Small intestine (tissue), 7 donors: Measurements from ENCODE around the gene BHLHE40. TPM values are rescaled to one million over a fixed set of nuclear protein-coding genes. Genes with fewer than 3 reads are reported as not detected.

Source experiments
- DNase-seq, 2 donors: peaks; one replicate each; pipeline versions ENCODE4 v3.0.0 to v3.0.0-alpha.2; 2013
- FAIRE-seq: peaks from 2 replicates; lab custom pipeline; 2012; peaks lifted over from hg19 to GRCh38; lab: Jason Lieb, UNC
- H3K27ac ChIP-seq, 3 donors: one replicate each; pipeline ENCODE4 v1.5.1; 2013; ENCODE audit warnings: low read length in 2 of 3, mild to moderate bottlenecking in 2 of 3, control low read depth in 1 of 3, inconsistent platforms in 1 of 3, low read depth in 1 of 3, moderate library complexity in 1 of 3
- H3K27me3 ChIP-seq, 3 donors: one replicate each; pipeline ENCODE4 v1.6.1; 2013; ENCODE audit warnings: low read length in 3 of 3, inconsistent platforms in 1 of 3; ENCODE audit not compliant: control insufficient read depth in 3 of 3, insufficient read depth in 3 of 3
- H3K36me3 ChIP-seq, 3 donors: one replicate each; pipeline ENCODE4 v1.6.1; 2013; ENCODE audit warnings: low read length in 3 of 3, inconsistent platforms in 1 of 3, low read depth in 1 of 3, mild to moderate bottlenecking in 1 of 3, moderate library complexity in 1 of 3; ENCODE audit not compliant: control insufficient read depth in 3 of 3, insufficient read depth in 2 of 3
- H3K4me1 ChIP-seq, 3 donors: one replicate each; pipeline ENCODE4 v1.6.1; 2013; ENCODE audit warnings: low read length in 2 of 3, inconsistent platforms in 1 of 3, low read depth in 1 of 3, mild to moderate bottlenecking in 1 of 3, moderate library complexity in 1 of 3; ENCODE audit not compliant: control insufficient read depth in 3 of 3, insufficient read depth in 2 of 3
- H3K4me3 ChIP-seq, 3 donors: one replicate each; pipeline ENCODE4 v1.5.1; 2013; ENCODE audit warnings: low read length in 3 of 3, control low read depth in 1 of 3, inconsistent platforms in 1 of 3, low read depth in 1 of 3, mild to moderate bottlenecking in 1 of 3, moderate library complexity in 1 of 3
- H3K9me3 ChIP-seq, 2 donors: one replicate each; pipeline ENCODE4 v1.6.1; 2013; ENCODE audit warnings: low read depth in 1 of 2, low read length in 1 of 2; ENCODE audit not compliant: control insufficient read depth in 2 of 2, insufficient read depth in 1 of 2
- WGBS, 3 donors: extraction: QIAGEN DNeasy Blood & Tissue Kit; methylation state at CpG; one replicate each; pipeline ENCODE4 v1.1.7; 2013; 5-methylcytosine and 5-hydroxymethylcytosine counted together
- polyA plus RNA-seq, 4 donors: library from polyadenylated mRNA; stranded (reverse) in 3 of 4; unstranded in 1 of 4; fragments of 200-250 nt in 3 of 4; fragments of 120-200 nt in 1 of 4; gene quantifications; one replicate each; pipeline versions ENCODE4 v1.2.1 to v1.2.3, GENCODE V29; 2013
- donor health status: healthy with polysubstance abuse.
- donor health status: control.
- donor health status: control.
- donor health status: Bipolar disorder and iron deficiency.
- donor health status: healthy.

The BHLHE40 gene
- polyA plus RNA-seq, 4 donors, result 6.3 to 93.3 (median 19.7) TPM

DNA sequence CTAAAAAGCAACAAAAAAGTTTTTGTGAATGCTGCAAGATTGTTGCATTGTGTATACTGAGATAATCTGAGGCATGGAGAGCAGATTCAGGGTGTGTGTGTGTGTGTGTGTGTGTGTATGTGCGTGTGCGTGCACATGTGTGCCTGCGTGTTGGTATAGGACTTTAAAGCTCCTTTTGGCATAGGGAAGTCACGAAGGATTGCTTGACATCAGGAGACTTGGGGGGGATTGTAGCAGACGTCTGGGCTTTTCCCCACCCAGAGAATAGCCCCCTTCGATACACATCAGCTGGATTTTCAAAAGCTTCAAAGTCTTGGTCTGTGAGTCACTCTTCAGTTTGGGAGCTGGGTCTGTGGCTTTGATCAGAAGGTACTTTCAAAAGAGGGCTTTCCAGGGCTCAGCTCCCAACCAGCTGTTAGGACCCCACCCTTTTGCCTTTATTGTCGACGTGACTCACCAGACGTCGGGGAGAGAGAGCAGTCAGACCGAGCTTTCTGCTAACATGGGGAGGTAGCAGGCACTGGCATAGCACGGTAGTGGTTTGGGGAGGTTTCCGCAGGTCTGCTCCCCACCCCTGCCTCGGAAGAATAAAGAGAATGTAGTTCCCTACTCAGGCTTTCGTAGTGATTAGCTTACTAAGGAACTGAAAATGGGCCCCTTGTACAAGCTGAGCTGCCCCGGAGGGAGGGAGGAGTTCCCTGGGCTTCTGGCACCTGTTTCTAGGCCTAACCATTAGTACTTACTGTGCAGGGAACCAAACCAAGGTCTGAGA lies 4.7 kb downstream of the BHLHE40 start:
- Histone ChIP-seq H3K4me3 (peak overlapping the region in 1 of 3 donors; percentile 22), H3K36me3 (peaks cover 0 to 28% (median 4%) of the 10 kb centered on the region in 3 donors), H3K27me3 (no peaks in the 10 kb centered on the region), H3K27ac (peak overlapping the region; percentile 65 to 97 (median 91)), H3K4me1 (peaks cover 0 to 41% (median 14%) of the 10 kb centered on the region in 3 donors), H3K9me3 (no peaks in the 10 kb centered on the region)
- no peak for FAIRE-seq
- DNase-seq, result peak; percentile 75 to 81
- 9 to 22% (median 13%) methylated on average over 16 of the region's 16 CpGs for WGBS, 3 donors

- Histone ChIP-seq H3K36me3 (peaks cover 0 to 28% (median 4%) of the 10 kb centered on the region in 3 donors), H3K9me3 (no peaks in the 10 kb centered on the region), H3K4me3 (peak overlapping the region in 1 of 3 donors; percentile 22), H3K4me1 (peaks cover 0 to 41% (median 16%) of the 10 kb centered on the region in 3 donors), H3K27me3 (no peaks in the 10 kb centered on the region), H3K27ac (peak overlapping the region; percentile 65 to 97 (median 91))
- DNase-seq, result no peak
- no peak for FAIRE-seq
- 52 to 57% (median 54%) methylated on average over 9 of the region's 9 CpGs for WGBS, 3 donors
These were observed 5.3 kb downstream of the BHLHE40 start for GRCh38 chr3:4984511-4984864.

DNA sequence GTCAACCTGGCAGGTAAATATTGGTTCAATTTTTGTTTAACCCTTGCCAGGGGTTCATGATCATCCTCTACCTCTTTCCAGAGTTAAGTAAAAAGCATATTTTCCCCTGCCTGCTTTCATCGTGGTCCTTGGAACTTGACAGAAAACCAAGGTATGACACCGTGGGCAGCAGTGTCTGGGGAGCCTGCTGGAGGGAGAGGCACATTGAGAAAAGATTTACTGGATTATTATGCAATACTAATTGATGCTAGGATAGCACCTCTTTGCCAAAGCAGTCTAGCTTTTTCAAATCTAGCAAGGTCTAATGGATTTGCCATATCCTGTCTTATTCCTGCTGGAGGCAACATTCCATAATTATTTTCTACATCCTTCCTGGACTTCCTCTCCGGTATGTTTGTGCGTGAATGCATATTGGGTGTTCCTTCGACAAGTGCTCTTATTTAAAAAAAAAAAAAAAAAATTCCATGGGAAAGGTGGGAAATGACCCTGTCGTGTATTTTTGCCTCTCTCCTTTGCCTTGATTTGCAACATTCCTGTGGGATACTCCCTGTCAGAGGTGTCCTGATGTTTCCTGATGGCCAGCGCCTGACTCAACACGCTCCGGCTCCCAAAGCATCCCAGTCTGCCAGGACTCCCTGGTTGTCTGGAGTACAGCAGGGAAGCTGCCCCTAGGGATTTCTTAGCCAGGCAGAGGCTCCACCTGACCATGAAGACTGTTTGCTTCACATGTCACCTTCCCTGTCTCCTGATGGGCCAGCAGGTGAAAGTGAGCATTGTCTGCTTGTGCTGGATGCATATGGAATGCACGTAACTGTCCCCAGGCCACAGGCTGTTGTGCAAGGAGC lies 6.3 kb downstream of the BHLHE40 start:
- peaks cover 0 to 41% (median 16%) of the 10 kb centered on the region in 3 donors for H3K4me1 ChIP-seq
- H3K27ac ChIP-seq, result peak overlapping the region in 2 of 3 donors; percentile 87 to 96
- H3K4me3 ChIP-seq, result no peak overlapping the region
- H3K36me3 ChIP-seq, result peaks cover 0 to 28% (median 4%) of the 10 kb centered on the region in 3 donors
- H3K27me3 ChIP-seq, result no peaks in the 10 kb centered on the region
- no peak for FAIRE-seq
- no peaks in the 10 kb centered on the region for H3K9me3 ChIP-seq
- WGBS, 3 donors, result 70 to 75% (median 73%) methylated on average over 10 of the region's 10 CpGs
- peak in 1 of 2 donors; percentile 58 for DNase-seq

- peak overlapping the region; percentile 32 to 60 (median 38) for H3K4me3 ChIP-seq
- peak overlapping the region; percentile 87 to 96 (median 88) for H3K27ac ChIP-seq
- H3K36me3 ChIP-seq, result peaks cover 0 to 28% (median 4%) of the 10 kb centered on the region in 3 donors
- H3K9me3 ChIP-seq, result no peaks in the 10 kb centered on the region
- DNase-seq (no peak), FAIRE-seq (no peak)
- no peaks in the 10 kb centered on the region for H3K27me3 ChIP-seq
- WGBS, 3 donors, result 28 to 33% (median 31%) methylated on average over 12 to 13 of the region's 13 CpGs
- H3K4me1 ChIP-seq, result peaks cover 0 to 41% (median 16%) of the 10 kb centered on the region in 3 donors
These were observed 7.0 kb downstream of the BHLHE40 start for GRCh38 chr3:4986175-4986781.

DNA sequence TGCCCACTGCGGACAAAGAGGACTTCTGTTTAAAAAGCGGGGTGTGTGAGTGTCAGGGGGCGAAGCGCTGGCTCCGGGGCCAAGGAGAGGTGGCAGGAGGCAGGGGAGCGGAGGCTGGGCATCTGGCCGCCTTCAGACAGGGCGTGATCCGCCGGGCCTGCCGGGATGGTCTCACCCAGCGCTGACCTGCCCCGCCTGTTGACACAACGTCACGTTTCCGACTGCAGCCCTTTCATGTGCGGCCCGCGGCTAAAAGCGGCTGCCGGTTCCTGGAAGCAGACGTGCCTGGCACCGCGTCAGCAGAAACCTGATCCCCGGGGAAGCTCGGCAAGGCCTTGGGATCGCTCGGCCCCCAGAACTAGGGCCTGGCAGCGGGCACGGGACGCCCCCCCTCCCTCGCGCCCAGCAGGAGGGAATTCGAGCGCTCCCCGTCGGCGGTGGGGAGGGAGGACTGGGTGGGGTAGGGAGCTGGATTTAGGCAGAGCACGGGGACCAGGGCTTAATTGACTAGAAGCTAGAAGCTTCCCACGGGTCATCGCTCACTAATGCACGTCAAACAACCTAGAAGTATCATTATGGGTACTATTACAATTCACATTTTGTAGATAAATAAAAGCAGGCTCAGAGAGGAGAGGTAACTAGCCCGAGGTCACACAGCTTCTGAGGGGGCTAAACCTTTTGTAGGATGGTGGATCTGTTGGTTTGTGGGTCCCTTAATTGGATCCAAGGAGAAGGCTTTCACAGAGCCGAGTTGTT lies 7.7 kb downstream of the BHLHE40 start:
- Histone ChIP-seq H3K9me3 (no peaks in the 10 kb centered on the region), H3K4me1 (peaks cover 0 to 41% (median 16%) of the 10 kb centered on the region in 3 donors), H3K27me3 (no peaks in the 10 kb centered on the region), H3K4me3 (peak overlapping the region; percentile 32 to 60 (median 38)), H3K27ac (peak overlapping the region; percentile 87 to 96 (median 88)), H3K36me3 (peaks cover 0 to 28% (median 4%) of the 10 kb centered on the region in 3 donors)
- no peak for FAIRE-seq
- 1 to 2% (median 1%) methylated on average over 35 to 44 of the region's 44 CpGs for WGBS, 3 donors
- DNase-seq, result peak; percentile 95 to 98

DNA sequence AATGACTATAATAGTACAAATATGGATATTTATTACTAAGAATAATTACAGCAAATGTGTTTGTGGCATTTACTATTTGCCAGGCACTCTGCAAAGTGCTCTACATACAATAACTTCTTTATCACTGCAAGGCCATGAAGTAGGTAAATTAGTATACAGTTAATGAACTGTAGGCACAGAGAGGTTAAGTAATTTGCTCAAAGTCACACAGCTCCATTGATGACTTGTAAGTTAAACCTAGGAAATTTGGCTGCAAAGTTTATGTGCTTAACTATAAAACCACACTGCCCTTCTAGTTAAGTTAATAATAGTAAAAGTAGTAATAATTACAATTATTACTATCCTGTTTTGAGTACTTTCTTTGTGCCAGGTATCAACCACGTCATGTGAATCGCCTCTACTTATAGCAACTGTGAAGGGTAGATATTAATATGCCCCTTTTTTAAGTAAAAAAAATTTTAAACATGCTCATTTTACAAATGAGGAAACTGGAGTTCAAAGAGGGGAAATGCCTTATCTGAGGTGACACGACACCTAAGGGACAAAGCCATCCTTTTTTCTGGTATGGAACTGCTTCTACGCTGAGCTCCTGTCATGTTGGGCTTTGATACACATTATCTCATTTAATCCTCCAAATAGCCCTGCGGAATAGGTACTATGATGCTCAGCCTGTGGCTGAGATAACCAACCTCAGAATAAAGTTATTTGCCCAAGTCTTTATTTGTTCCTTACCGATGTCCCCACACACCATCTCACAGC lies 8.5 kb downstream of the BHLHE40 start:
- H3K4me1 ChIP-seq, result peaks cover 0 to 39% (median 16%) of the 10 kb centered on the region in 3 donors
- no peaks in the 10 kb centered on the region for H3K9me3 ChIP-seq
- H3K36me3 ChIP-seq, result peaks cover 0 to 27% (median 4%) of the 10 kb centered on the region in 3 donors
- no peak for FAIRE-seq
- H3K27ac ChIP-seq, result peak overlapping the region in 2 of 3 donors; percentile 87 to 96
- H3K27me3 ChIP-seq, result no peaks in the 10 kb centered on the region
- no peak for DNase-seq
- 87 to 94% (median 90%) methylated on average over 6 of the region's 6 CpGs for WGBS, 3 donors
- peak overlapping the region in 1 of 3 donors; percentile 38 for H3K4me3 ChIP-seq
